Gastrocnemius medialis (tissue), 4 donors: Measurements from ENCODE around the gene NOD1. TPM values are rescaled to one million over a fixed set of nuclear protein-coding genes. Genes with fewer than 3 reads are reported as not detected.

ENCODE experiments used
- ATAC-seq, 2 donors: fragments of 150-250 bp; one replicate each; pipeline ENCODE4 v1.9.1; 2016
- DNase-seq, 2 donors: peaks; one replicate each; pipeline ENCODE4 v3.0.0-alpha.2; 2019
- H3K27ac ChIP-seq, 4 donors: fragments of 200-600 bp; sonication (generic); 1 replicate in 1 of 4; 2 replicates in 3 of 4; pipeline ENCODE4 v1.5.1; 2016 to 2018; ENCODE audit warnings: mild to moderate bottlenecking in 2 of 4, moderate library complexity in 1 of 4
- H3K27me3 ChIP-seq, 3 donors: fragments of 200-600 bp; sonication (generic) in 2 of 3; 1 replicate in 1 of 3; 2 replicates in 2 of 3; pipeline versions ENCODE4 v1.5.1 to v1.6.0; 2016 to 2019; ENCODE audit warnings: mild to moderate bottlenecking in 1 of 3, moderate library complexity in 1 of 3
- H3K36me3 ChIP-seq, 2 donors: fragments of 200-600 bp; sonication (generic) in 1 of 2; one replicate each; pipeline ENCODE4 v1.5.1; 2017 to 2018
- H3K4me1 ChIP-seq, 2 donors: fragments of 200-600 bp; sonication (generic) in 1 of 2; one replicate each; pipeline ENCODE4 v1.5.1; 2016 to 2017; ENCODE audit warnings: mild to moderate bottlenecking in 2 of 2
- H3K4me3 ChIP-seq, 4 donors: fragments of 200-600 bp; sonication (generic) in 3 of 4; 1 replicate in 1 of 4; 2 replicates in 3 of 4; pipeline ENCODE4 v1.5.1; 2016 to 2019; ENCODE audit warnings: mild to moderate bottlenecking in 2 of 4
- H3K9me3 ChIP-seq, 3 donors: fragments of 200-600 bp; sonication (generic) in 2 of 3; 1 replicate in 1 of 3; 2 replicates in 2 of 3; pipeline ENCODE4 v1.5.1; 2016 to 2019
- POLR2A ChIP-seq, 2 donors: fragments of 450-650 bp; IDR thresholded peaks; one replicate each; pipeline ENCODE4 v1.6.1; 2017; ENCODE audit warnings: antibody characterized with exemption in 2 of 2, mild to moderate bottlenecking in 2 of 2, moderate library complexity in 2 of 2
- in situ Hi-C, 4 donors: fragments of 200-750 bp; cut with MboI; loops; one replicate each; pipeline versions ENCODE4 v1.15.0 to v1.8.0; 2017; ENCODE audit warnings: low sequenced_read_pairs in 4 of 4
- intact Hi-C: fragments of 100-400 bp; cut with DNase I; formaldehyde crosslinking; loops from one replicate; pipeline ENCODE4 v1.15.1; 2023; ENCODE audit warnings: low total_unique reads
- total RNA-seq, 4 donors: library from RNA; depleted of rRNA; stranded (reverse); fragments of >200 nt; gene quantifications; one replicate each; pipeline versions ENCODE4 v1.1.0 to v1.2.3, GENCODE V29; 2016
- TF ChIP-seq, protein P1 (sequence below), 5 experiments: fragments of 450-650 bp in 3 of 5; fragments of 200-600 bp in 2 of 5; sonication (generic) in 2 of 5; IDR thresholded peaks in 4 of 5; conservative IDR thresholded peaks in 1 of 5; 1 replicate in 4 of 5; 2 replicates in 1 of 5; pipeline ENCODE4 v1.5.1; 2016 to 2019; ENCODE audit warnings: antibody characterized with exemption in 5 of 5, mild to moderate bottlenecking in 3 of 5, moderate library complexity in 3 of 5

NOD1 gene
- total RNA-seq, 4 donors from 2014 or later: 2.3 to 4.6 (median 3.6) TPM

DNA sequence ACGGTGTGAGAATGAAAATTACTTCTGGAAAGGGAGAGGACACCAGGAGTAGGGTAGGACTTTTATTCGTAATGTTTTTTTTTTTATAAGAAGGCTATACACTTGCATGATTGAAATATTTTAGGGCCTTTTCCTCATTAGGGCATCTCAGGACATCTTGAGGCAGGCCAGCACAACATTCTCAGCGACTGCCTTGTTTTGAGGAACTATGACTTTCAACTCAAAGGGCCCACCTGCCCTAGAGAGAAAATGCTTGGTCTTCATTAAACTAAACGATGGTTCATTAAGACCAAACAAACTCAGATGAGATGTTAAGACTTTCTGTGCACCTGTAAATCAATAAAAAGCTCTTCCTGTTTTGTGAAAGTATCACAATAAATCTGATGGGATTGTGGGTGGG lies 11.3 kb downstream of the NOD1 start:
- Histone ChIP-seq H3K27ac (no peak overlapping the region), H3K4me3 (no peak overlapping the region), H3K9me3 (no peaks in the 10 kb centered on the region), H3K36me3 (no peaks in the 10 kb centered on the region), H3K27me3 (no peaks in the 10 kb centered on the region), H3K4me1 (peaks cover 52 to 64% of the 10 kb centered on the region in 2 donors)
- in situ Hi-C loops: no loop called here
- DNase-seq (no peak), ATAC-seq (no peak)
- intact Hi-C loops: no loop called here
- TF ChIP-seq POLR2A (IDR thresholded peaks at IDR 0.05): no peak
- TF ChIP-seq, protein P1, sequence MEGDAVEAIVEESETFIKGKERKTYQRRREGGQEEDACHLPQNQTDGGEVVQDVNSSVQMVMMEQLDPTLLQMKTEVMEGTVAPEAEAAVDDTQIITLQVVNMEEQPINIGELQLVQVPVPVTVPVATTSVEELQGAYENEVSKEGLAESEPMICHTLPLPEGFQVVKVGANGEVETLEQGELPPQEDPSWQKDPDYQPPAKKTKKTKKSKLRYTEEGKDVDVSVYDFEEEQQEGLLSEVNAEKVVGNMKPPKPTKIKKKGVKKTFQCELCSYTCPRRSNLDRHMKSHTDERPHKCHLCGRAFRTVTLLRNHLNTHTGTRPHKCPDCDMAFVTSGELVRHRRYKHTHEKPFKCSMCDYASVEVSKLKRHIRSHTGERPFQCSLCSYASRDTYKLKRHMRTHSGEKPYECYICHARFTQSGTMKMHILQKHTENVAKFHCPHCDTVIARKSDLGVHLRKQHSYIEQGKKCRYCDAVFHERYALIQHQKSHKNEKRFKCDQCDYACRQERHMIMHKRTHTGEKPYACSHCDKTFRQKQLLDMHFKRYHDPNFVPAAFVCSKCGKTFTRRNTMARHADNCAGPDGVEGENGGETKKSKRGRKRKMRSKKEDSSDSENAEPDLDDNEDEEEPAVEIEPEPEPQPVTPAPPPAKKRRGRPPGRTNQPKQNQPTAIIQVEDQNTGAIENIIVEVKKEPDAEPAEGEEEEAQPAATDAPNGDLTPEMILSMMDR (IDR thresholded peaks at IDR 0.05 in 4 of 5, conservative IDR thresholded peaks at IDR 0.05 in 1 of 5): no peak

- in situ Hi-C loops: no loop called here
- H3K27ac ChIP-seq: no peak overlapping the region
These were observed 12.3 kb downstream of the NOD1 start for GRCh38 chr7:30466266-30466665.

GRCh38 chr7:30465811-30466180 lies 12.8 kb downstream of the NOD1 start:
- DNase-seq (no peak), ATAC-seq (no peak)
- no peaks in the 10 kb centered on the region for H3K27me3 ChIP-seq
- intact Hi-C loops: no loop called here
- H3K4me3 ChIP-seq: no peak overlapping the region
- peaks cover 37 to 52% of the 10 kb centered on the region in 2 donors for H3K4me1 ChIP-seq
- no peaks in the 10 kb centered on the region for H3K9me3 ChIP-seq
- TF ChIP-seq, protein P1 (IDR thresholded peaks at IDR 0.05 in 4 of 5, conservative IDR thresholded peaks at IDR 0.05 in 1 of 5): no peak
- TF ChIP-seq POLR2A (IDR thresholded peaks at IDR 0.05): no peak
- no peak overlapping the region for H3K27ac ChIP-seq
- H3K36me3 ChIP-seq: no peaks in the 10 kb centered on the region
- in situ Hi-C loops: no loop called here

More at GRCh38 chr7:30466266-30466665, 12.3 kb downstream of the NOD1 start:
- Histone ChIP-seq H3K27me3 (no peaks in the 10 kb centered on the region), H3K36me3 (no peaks in the 10 kb centered on the region), H3K4me3 (no peak overlapping the region), H3K4me1 (peaks cover 42 to 56% of the 10 kb centered on the region in 2 donors), H3K9me3 (no peaks in the 10 kb centered on the region)
- intact Hi-C loops: no loop called here
- TF ChIP-seq, protein P1 (IDR thresholded peaks at IDR 0.05 in 4 of 5, conservative IDR thresholded peaks at IDR 0.05 in 1 of 5): no peak
- no peak for TF ChIP-seq POLR2A (IDR thresholded peaks at IDR 0.05)
- ATAC-seq (no peak), DNase-seq (no peak)

DNA sequence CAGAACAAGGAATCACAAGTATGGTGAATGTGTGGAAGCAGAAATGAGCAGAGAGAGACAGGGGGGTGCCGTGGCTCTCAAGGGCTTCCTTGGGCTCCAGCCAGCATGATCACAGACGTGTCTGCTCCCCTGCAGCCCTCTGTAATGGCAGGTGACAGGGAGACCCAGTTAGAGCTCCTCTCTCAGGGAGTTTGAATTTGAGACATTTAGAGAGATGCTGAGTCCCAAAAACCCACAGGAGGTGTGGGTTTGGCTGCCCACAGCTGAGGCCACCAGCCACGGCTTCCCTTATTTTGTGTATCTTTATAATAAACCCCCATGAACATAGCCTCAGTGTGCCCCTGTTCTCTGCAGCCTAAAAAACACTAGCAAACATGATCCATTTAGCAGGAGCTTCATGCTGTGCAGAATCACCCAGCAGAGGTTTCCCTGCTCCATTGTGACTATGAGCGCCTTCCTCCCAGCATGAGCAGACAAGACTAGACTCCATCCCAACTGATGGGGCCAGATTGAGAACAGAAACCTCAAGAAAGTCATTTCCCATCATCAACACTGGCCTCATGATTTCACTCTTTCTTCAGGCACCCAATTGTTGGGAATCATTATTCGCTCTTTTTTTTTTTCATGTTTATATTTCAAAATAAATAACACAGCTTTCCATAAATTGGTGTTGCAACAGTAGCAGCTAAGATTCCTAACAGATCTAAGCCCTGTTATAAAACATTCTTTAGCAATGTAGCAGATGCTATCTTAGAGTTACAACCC lies 13.4 kb downstream of the NOD1 start:
- H3K9me3 ChIP-seq: no peaks in the 10 kb centered on the region
- peaks cover 31 to 46% of the 10 kb centered on the region in 2 donors for H3K4me1 ChIP-seq
- intact Hi-C loops: no loop called here
- H3K27ac ChIP-seq: no peak overlapping the region
- no peak for TF ChIP-seq POLR2A (IDR thresholded peaks at IDR 0.05)
- TF ChIP-seq, protein P1 (IDR thresholded peaks at IDR 0.05 in 4 of 5, conservative IDR thresholded peaks at IDR 0.05 in 1 of 5): no peak
- no peak overlapping the region for H3K4me3 ChIP-seq
- in situ Hi-C loops: no loop called here
- H3K27me3 ChIP-seq: no peaks in the 10 kb centered on the region
- H3K36me3 ChIP-seq: no peaks in the 10 kb centered on the region
- DNase-seq (no peak), ATAC-seq (no peak)
